Vagina (tissue), 2 donors: ENCODE results near the gene PTPN21.

Experiments
- POLR2A ChIP-seq, 2 donors: fragments of 450-650 bp; IDR thresholded peaks; one replicate each; pipeline ENCODE4 v1.6.1; 2017; ENCODE audit warnings: antibody characterized with exemption in 2 of 2, mild to moderate bottlenecking in 2 of 2, moderate library complexity in 2 of 2
- POLR2AphosphoS5 ChIP-seq, 2 donors: sonication (generic); formaldehyde crosslinking; IDR thresholded peaks; one replicate each; pipeline ENCODE4 v1.9.0; 2017; ENCODE audit warnings: antibody characterized with exemption in 2 of 2, mild to moderate bottlenecking in 2 of 2, low read depth in 1 of 2; ENCODE audit not compliant: insufficient read depth in 1 of 2

GRCh38 chr14:88420187-88420586 lies 134.6 kb downstream of the PTPN21 start:
- TF ChIP-seq POLR2A (IDR thresholded peaks at IDR 0.05) (no peak), POLR2AphosphoS5 (IDR thresholded peaks at IDR 0.05; ENCODE audit: insufficient read depth in 1 of 2, low read depth in 1 of 2) (no peak)
